NCI-H345 treated with DMSO at 0.1 percent for 48 hours (cell line): ENCODE data around the gene UBE2L3.
"Not testable (repeated sequence)": the region's sequence is repeated elsewhere in the genome, so short reads cannot be mapped to it uniquely, and the experiment has no call there.

ENCODE experiments used
- DNase-seq: peaks from one replicate; lab custom pipeline; 2025; ENCODE audit not compliant: unreplicated experiment; lab: John Stamatoyannopoulos, UW

Gene UBE2L3

DNA sequence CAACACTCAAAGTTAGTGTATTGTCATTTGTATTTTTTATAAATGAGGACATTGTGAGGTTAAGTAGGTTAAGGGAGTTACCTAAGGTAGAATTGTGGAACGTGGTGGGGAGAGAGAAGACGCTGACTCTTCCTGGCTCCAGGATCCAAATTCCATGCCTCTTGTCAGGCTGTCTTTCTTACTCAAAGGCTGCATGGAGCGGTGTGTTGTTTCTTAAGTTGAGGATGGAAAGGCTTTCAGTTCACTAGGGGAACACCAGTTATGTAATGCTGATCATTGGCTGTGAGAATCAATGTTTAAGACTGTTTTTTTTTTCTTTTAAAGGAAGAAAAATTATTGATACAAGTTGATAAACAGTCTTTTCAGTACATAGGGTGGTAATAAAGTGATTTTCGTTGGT is 2.9 kb downstream of the UBE2L3 start:
- DNase-seq = no peak

DNA sequence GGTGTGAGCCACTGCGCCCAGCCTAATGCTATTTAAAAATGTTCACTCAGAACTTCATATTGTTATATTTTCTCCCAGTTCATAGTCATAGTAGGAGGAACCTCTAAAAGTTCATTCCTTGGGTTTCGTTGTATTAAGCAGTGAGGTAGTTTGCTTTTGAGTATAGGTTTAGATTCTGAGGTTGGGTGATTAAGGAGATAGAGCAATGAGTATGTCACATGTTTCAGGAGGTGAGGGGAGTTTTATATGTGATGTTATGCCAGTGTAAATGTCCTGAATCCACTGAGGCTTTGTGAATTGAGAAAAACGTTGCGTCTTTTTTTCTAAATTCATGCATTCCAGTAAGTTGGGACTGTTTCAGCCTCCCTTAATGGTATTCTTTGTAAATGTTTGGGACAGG is 4.2 kb downstream of the UBE2L3 start:
- DNase-seq = no peak

DNA sequence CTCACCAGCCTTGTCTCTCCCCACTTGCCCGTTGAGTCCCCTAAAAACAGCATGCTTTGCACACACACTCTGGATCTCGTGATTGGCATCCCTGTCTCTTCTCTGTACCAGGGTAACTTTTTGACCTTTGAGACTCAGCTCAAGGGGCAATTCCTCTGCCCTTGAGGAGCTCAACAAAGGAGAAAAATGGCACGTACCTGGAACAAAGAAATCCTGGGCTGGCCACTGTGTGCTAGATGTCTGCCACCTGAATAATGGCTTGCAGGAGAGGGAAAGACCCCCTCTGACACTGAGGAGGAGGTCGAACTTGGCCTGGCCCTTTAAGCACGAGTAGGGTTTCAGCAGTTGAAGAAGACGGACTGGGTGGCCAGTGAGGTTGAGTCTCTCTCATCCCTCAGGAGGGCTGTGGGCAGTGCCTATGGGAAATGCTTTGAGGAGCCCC is 5.8 kb downstream of the UBE2L3 start:
- no peak for DNase-seq

DNA sequence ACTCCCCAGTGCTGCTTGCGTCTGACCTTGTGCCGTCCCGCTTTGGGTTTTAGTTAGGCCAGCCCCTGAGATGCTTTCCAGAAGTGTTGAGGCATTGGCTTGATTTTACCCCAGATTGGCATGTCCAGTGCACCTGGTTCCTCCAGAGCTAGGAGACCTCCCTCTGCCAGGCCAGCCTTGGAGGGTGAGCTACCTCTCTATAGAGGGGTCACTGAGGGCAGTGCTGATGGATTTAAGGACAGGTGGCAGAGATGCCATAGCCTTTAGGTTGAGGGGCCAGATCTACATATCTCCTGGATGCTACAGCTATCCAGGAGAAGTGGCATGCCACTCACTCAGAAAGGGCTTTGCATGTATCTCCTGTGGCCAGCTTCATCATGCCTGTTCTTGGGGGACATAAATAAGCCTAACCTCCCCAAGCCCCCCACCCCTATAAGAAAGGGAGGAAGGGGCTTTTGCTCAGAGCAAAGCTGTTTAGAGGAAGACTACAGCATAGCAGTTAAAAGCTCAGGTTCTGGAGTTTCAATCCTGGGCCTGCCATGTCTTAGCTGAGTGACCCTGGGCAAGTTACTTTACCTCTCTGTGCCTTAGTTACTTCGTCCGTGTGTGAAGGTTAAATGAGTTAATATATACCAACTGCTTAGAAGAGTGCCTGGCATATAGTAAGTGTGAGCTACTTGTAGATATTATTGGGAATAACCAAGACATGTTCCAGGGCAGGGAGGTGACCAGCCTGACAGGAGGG is 6.4 kb downstream of the UBE2L3 start:
- DNase-seq = no peak

DNA sequence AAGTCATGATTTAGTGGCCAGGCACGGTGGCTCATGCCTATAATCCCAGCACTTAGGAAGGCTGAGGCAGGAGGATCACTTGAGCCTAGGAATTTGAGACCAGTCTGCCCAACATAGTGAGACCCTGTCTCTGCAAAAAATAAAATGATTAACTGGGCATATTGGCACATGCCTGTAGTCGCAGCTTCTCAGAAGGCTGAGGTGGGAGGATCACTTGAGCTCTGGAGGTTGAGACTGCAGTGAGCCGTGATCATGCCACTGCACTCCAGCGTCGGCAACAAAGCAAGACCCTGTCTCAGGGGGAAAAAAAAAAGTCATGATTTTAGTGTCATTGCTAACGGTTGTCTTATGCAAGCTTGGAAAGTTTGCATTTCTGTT is 11.9 kb downstream of the UBE2L3 start:
- no peak for DNase-seq

DNA sequence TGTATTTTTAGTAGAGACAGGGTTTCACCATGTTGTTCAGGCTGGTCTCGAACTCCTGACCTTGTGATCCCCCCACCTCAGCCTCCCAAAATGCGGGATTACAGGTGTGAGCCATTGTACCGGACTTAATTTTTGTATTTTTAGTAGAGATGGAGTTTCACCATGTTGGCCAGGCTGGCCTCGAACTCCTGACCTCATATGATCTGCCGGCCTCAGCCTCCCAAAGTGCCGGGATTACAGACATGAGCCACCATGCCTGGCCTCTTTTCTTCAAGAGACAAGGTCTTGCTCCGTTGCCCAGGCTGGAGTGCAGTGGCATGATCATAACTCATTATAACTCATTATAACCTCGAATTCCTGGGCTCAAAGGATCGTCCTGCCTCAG is 13.1 kb downstream of the UBE2L3 start:
- DNase-seq = not testable (repeated sequence)

DNA sequence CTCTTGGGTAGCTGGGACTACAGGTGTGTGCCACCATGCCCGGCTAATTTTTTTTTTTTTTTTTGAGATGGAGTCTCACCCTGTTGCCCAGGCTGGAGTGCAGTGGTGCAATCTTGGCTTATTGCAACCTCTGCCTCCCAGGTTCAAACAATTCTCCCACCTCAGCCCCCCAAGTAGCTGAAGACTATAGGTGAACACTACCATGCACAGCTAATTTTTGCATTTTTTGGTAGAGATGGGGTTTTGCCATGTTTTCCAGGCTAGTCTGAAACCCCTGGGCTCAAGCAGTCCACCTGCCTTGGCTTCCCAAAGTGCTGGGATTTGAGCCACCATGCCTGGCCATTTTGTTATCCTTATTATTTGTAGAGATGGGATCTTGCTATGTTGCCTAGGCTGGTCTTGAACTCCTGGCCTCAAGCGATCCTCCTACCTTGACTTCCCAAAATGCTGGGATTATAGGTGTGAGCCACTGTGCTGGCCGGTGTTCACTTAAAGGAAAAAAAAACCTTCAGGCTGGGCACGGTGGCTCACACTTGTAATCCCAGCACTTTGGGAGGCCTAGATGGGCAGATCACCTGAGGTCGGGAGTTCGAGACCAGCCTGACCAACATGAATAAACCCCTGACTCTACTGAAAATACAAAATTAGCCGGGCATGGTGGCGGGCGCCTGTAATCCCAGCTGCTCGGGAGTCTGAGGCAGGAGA is 13.6 kb downstream of the UBE2L3 start:
- DNase-seq = not testable (repeated sequence)

DNA sequence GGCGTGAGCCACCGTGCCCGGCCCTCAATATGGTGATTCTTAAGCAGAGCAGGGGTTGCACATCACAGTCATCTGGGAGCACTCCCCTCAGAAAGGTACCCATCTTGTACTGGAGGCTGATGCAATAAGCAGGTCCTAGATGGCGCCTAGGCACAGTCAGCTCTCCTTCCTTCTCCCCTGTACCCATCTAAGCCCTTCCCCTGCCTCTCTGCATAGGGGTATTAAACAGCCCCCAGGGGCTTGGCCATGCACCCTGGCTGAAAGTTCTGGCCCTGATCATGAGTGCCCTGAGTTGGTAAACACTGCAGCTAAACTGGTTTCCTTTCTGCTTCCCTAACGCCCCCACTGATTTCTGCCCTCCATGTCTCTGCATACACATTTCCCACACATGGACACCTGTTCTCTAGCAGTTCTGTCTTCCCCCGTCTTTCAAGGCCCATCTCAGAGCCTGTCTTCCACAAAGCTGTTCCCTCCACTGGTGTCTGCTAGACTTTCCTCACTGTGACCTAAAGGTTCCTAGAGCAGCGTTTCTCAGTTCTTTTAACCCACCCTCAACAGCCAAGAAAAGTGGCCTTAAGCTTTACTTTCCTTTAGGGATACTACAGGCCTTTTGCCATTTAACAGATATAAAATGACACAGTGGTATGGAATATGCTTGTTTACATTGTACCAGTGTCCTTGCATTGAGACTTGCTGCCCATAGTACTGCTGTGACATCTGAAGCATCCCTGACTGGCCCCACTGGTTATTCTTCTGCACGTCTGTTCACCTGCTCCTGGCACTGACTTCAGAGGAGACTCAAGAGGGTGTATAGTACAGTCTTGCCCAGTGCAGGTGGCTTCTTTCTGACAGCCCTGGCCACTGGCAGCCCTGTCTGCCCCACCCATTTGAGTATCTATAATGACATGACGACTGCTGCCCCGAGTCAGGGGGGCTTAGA is 15.6 kb downstream of the UBE2L3 start:
- DNase-seq = no peak

DNA sequence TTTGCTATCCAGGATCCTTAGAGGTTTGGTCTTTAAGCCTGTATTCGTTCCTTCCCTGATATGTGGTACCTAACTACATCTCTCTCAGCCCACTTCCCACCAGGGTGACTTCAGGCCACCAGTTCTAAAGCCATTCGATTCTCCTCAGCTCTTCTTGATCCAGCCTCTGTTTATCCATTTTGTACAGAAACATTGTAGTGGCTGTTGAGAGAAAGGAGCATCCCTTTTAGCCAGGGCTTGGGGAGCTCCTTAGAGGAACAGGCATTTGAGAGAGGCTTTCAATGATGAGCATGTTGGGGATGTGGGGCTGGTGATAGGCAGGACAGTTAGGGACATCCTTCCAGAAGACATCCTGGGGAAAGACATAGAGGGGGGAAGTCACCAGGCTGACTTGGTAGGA is 17.9 kb downstream of the UBE2L3 start:
- no peak for DNase-seq

DNA sequence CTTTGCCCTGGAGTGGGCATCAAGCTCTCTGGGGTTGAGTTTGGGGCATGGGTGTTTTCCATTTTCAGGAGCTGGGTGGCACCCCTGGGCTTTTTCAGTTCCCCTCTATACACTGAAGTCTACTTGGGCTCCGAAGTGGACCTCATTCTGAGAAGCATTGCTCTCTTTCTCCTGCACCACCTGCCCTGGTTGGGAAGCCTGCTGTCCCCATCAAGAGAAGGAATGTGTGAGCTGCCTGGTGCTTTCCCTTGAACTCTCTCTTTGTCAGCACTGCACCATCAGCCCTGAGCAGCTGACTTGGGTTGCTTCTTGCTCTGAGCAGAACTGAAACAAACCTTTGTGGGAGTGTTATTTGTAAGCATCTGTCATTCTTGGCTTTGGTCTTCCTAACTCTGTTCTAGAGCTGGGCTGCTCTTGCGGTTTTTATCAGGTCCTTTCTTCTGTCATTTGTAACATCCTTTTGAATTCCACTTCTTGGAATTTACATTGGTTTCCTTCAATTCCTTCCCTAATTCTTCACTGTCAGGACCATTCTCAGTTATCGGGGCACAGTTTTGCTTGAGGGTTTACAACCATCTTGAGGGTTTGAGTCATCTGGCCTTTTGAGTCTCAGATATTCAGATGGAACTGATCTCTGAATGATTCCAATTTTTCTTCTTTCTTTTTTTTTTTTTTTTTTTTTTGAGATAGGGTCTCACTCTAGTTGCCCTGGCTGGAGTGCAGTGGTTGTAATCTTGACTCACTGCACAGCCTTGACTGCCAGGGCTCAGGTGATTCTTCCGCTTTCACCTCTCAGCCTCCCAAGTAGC is 20.5 kb downstream of the UBE2L3 start:
- no peak for DNase-seq

DNA sequence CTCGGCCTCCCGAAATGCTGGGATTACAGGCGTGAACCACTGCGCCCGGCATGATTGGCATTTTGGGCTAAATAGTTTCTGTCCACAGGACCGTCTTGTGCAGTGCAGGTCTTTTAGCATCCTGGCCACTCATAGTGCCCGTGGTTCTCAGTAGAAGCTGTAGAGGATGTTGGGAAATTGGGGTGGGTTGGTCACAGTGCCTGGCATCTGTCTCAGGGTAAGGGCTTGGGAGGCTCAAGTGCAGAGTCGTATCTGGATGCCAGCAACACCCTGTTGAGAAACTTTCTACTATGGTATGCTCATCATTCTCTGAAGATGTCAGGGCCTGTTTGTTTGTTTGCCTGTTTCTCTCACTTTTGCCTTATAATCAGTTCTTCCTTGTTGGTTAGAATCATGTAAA is 21.9 kb downstream of the UBE2L3 start:
- DNase-seq = no peak

DNA sequence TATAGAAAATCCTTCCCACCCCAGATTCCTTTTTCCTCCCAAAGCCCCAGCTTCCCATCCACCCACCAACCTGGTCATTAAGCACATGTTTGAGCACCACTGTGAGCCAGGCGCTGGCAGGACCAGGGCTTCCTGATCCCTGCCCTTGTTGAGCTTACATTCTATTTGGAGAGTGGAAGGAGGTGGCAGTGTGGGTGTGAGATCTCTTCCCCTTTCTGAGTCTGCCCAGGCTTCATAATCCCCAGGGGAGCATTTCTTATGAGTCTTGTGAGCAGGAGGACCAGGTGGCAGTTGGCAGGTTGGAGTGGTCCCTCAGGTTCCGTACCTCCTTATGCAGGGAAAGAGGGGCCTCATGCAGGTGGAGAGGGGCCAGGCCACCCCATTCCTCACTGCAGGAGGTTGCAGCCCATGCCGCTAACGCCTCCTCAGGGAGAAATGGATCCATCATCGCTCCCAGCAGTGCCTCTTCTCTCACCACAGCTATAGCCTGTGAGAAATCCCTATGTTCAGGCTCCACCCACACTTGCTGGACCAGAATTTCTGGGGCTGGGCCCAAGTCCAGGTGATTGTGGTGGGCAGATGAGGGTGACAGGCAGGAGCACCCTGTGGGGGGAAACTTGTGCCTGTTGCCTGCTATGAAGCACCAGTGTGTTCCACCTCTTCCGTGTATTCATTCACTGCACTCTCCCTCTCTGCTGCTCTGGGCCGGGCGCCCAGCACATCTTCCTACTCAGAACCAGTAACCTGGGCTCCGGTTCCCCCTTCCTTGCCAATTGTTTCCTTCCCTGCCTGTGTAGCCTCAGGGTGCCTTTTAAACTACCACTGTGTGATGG is 23.5 kb downstream of the UBE2L3 start:
- no peak for DNase-seq

DNA sequence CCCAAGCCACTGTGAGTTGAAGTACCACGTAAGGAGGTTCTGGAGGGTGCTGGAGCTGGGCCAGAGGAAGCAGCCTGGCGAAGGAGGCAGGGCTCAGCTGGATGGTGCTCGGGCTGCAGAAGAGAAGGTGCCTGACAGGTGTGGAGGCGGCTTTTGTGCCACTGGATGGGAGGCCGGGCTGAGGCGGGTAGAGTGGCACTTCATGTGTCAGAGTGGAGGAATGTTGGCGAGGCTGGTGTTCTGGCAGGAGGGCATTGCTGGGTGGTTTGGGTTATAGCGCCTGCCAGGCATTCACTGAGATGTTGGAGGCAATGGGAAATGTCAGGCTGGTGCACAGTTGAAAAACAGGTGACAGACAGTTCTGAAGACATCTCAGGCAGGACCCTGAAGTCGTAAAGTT is 24.2 kb downstream of the UBE2L3 start:
- no peak for DNase-seq

DNA sequence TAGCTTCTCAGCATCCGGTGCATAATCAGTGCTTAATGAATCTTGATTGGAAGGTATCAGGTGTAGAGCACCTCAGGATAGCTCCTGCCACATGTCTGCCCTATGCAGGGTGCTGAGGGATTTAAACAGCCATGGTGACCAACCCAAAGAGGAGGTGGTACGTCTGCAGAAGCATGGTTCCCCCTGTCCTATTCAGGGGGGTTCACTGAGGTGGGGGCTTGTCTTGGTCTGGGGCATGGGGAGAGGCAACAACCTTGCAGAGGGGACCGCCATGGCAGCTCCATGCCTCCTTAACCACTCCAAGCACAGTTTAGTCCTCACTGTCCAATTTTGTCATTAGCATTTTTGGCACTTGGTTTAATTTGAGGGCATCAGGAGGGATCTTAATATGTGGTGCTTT is 24.9 kb downstream of the UBE2L3 start:
- DNase-seq = no peak

DNA sequence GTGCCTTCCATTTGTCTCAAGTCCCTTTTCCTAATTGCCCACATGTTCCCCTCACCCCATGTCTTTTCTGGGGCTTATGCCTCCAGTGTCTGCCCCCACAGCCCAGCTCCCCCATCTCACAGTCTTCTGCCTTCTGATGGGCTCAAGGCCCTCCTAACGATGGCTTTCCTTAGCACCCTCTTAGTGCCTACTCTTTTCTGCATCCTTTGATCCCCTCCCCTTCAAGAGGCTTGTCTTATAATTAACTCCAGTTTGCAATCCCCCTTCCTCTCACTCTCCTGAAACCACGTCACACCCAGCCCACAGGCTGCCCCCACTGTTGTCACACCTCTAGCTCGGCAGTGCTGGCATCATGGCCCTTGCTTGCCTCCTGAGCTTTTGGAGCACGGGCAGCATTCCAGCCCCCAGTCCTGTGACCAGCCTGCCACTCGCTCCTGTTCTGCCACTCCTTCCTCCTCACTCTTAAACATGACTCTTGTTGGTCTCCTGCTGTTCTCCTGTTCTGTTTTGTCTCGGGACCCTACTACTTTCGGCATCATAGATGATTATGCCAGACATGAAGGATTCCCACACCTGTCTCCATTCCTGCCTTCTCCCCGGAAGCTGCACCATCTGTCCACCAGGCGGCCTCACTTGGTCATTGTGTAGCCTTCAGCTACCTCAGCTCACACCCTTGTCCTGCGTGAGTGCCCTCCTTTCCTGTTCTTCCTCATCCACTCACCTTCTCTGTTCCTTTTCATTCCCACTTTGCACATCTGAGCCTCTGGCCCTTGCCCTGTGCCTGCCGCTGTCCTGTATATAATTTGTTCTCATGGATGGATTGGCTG is 26.1 kb downstream of the UBE2L3 start:
- DNase-seq = no peak

DNA sequence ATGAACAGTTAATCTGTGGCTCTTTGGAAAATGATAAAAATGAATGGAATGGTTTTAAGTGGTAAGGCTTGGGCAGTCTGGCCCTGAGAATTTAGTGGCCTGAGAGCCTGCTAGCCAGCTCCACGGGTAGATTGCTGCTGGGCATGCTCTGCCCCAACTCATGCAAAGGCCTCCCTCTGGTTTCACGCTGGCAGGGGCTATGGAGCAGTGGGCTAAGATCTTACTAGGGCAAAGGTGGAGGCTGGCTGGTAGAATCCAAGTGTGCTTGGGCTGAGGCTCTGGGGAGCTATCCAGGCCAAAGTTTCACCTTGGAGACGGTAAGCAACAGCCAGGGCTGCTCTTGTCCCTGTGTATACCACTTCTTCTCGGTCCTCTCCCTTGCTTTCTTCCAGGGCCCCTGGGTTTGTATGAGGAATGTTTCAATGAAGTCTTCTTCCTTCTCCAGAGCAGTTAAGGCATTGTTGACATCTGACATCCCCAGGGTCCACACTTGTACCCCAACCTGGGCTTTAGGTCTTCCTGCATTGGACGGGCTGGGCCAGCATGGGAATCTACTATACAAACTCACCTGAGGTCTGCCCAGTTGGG is 27.4 kb downstream of the UBE2L3 start:
- DNase-seq = no peak

DNA sequence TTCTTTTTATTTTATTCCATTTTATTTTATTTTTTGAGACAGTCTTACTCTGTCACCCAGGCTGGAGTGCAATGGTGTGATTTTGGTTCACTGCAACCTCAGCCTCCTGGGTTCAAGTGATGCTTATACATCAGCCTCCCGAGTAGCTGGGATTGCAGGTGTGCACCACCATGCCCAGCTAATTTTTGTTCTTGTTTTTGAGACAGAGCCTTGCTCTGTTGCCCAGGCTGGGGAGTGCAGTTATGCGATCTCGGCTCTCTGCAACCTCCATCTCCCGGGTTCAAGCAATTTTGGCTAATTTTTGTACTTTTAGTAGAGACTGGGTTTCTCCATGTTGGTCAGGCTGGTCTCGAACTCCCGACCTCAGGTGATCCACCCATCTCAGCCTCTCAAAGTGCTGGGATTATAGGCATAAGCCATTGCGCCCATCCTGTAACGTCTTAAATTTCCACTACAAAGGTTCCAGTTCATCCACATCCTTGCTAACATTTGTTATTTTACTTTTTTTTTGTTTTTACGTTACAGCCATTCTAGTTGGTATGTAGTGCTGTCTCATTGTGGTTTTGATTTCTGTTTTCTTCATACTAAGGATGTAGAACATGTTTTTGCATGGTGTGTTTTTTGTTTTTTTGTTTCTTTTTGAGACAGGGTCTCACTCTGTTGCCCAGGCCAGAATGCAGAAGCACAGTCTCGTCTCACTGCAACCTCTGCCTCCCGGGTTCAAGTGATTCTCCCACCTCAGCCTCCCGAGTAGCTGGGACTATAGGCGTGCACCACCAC is 29.0 kb downstream of the UBE2L3 start:
- not testable (repeated sequence) for DNase-seq

DNA sequence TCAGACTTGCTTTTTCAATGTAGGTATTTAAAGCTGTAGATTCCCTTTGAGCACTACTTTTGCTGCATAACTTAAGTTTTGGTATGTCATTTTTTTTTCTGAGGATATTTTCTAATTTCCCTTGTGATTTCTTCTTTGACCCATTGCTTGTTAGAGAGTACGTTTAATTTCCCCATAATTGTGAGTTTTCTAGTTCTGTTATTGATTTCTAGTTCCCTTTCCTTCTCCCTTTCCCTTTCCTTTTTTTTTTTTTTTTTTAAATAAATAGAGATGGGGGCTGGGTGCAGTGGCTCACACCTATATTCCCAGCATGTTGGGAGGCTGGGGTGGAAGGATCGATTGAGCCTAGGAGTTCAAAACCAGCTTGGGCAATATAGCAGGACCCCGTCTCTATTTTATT is 30.8 kb downstream of the UBE2L3 start:
- DNase-seq = no peak
